EL (cell line): ENCODE measurements around the gene BMF.
A peak's percentile ranks its signal among the peaks of the same experiment; 100 is the strongest.

Source experiments
- DNase-seq: peaks from one replicate; pipeline ENCODE4 v3.0.0-alpha.2; 2016

BMF gene

DNA sequence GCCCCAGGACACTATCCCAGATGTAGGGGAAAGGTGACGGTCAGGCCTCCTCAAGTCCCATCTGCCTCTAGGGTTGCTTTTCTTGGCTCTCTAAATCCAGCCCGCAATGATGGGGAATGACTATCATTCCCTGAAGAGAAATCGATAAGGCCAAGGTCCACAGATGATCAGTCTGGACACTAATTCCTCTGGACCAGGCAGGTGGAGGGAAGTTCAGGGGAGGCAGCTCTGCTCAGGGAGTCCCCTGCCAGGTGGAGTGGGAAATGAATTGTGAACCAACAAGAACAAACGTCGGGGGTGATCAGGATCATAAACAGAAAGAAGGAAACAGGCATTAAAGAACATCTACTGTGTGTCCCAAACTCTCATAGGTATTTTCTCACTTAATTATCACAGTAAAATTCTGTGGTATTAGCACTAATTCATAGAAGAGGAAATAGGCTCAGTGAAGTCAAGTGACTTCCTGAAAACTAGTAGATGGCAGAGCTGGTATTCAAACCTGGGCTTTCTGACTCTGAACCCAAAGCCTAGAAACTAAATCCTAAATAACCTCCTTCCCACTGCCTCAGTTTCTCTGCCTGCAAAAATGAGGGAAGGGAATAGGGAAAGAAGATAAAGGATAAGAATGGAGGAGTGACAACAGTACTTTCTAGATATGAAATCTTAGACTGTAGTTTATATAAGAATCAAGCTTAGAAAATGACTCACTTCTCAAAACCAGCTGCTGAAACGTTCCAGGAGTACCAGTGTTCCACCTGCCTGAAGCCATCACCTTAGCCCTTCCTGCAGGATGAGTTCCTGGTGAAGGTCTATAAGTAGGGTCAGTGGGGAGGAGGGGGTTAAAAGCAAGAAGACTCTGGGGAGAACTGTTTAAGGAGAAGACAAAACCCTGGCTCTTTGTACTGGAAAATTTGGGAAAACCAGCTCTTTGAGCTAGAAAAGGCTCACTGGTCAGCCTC, 7.5 kb downstream of the BMF start:
- DNase-seq, result no peak

DNA sequence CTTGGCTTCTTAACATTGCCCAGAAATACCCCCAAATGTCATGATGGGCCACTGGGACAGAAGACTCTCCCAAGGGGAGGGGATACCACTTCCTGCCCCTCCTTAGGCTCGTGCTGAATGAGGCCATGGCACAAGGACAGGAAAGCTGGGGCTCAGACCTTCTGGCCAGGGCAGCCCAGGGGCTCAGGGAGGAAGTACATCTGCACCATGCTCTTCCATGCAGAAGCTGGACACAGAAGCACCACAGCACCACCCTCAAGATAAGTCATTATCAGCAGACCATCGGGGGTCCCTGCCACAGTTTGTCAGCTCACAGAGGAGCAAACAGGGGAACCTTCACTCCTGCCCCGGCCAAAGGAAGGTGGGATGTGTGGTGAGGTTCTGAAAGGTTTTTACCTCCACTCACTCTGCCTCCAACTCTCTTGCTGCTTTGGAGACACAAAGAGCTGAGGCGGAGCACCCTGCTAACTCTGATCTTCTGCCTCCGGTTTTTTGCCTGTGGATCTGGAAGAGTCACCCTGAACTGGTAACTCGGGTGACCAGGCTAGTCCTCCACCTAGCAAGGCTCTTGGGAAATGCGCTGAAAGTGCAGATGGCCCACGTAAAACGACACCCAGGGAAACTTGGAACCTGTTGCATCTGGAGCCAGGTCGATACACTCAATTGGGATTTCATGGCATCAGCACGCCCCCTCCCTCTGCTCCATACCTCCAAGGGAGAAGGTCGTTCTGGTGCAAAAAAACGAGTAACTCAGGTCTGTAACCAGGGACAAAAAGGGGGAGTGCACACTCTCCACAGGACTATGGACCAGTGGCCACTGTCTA, 8.3 kb downstream of the BMF start:
- peak; percentile 28 for DNase-seq

DNA sequence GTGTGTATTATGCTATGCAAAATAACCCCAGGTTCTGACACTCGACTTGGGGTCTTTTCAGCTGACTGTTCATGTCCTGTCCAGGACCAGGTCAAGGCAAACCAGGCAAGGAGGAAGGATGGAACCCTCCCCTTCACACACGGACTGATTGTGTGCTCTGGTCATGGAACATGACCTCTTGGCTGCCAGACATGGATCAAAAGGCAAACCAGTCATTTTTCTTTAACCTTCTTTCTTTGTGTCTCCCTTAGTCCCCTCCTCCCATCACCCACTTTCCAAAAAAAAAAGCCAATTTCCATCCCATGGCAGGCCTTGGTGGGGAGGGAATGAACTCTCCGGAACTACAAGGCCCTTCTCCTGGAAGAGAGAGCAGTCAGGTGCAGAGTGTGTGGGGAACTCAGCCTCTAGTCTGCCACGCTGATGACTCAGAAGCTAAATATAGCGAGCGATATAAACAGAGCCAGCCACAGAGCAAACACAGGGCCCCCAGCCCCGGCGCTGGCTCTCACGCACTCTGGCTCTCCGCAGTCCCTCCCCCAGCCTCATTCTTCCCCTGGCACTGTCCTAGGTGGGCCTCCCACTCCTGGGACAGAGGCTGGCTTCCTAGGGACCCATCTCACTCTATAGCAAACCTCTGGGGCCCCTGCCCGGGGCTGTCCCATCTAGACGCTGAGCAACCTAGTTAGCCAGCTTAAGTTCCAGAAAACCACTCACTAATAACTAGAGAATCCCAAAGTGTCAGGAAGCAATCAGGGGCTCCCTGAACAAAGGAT, 10.0 kb downstream of the BMF start:
- peak; percentile 90 for DNase-seq

DNA sequence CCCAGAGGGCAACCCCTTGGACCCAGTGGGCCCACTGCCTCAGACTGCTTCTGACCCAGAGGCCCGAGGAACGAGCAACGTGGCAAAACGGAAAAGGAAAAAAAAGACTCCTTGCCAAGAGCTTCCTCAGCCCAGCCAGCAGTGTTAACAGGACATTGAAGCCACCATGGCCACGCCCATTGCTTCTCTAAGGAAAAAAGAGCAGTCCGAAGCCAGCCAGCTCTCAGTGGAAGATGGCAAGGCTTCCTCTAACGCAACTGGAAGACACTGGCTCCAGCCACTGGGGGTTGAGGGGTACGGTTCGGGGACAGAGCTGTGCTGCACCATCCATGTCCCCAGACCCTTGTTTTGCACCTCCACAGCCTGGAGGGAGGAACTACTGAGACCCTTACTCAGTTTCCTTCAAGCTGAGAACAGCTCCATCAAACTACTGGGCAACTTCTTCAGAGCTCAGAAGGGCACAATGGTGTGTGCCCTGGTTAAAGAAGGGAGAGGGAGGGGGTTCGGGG, 10.7 kb downstream of the BMF start:
- no peak for DNase-seq

DNA sequence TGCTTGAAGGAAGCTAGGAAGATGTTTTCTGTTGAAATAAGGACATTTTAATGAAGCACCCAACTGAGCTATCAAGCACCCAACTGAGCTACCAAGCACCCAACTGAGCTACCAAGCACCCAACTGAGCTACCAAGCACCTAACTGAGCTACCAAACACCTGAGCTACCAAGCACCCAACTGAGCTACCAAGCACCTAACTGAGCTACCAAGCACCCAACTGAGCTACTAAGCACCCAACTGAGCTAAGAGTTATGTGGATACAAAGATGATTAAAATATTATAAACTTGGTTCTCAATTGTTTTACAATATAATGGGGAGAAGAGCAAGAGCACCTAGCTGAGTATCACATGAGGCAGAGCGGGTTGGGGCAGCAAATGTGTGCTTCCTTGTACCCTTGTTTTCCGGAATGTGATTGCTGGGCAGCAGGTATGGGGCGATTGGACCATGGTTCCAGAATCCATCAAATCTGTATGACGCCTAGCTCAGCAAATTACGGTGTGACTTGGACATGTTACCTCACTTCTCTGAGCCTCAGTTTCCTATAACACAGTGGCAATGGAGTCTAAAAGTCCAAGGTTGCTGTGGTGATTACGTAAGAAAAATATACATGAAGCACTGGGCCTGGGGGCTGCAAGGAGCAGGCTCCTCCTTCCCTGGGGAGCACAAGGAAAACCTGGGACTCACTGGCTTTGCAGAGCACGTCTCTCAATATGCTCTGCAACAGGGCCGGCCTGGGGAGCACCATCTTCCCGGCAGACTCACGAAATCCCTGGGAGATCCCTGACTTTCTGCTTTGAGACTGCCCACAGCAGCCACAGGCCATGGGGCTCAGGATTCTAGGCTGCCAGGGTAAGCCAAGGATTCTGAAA, 11.3 kb downstream of the BMF start:
- no peak for DNase-seq

DNA sequence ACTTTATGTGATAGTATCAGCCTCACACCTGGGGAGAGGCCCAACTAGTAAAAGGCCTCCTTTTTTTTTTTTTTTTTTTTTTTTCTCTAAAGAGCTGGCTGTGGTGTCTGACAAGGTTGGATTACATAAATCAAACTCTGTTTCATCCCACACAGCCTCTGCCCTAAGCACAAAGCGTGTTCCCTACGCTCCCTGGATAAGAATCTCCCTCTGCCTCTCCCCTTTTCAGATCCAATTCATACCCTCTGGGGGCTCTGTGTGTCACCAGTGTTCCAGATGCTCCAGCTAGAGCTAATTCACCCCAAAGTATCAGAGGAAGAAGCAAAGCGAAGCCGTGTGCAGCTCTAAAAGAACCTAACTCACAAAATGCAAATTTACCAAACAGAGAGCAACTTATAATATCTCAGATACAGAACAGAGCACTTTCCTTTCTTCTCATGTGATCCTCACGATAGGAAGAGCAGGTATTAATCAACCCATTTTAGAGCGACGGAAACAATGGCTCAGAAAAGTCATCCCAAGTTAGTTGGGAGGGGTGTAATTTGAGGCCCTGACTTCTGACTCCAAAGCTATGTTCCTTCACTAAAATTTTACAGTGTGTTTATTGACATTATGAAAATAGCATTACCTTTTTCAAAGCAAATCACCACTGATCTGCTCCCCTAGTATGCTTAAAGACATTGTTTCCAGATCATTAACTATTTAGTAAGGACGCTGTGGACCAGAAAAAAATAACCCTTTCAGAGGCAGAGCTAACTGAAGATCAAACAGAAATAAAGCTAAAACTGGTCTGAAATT, 12.4 kb downstream of the BMF start:
- DNase-seq, result no peak

DNA sequence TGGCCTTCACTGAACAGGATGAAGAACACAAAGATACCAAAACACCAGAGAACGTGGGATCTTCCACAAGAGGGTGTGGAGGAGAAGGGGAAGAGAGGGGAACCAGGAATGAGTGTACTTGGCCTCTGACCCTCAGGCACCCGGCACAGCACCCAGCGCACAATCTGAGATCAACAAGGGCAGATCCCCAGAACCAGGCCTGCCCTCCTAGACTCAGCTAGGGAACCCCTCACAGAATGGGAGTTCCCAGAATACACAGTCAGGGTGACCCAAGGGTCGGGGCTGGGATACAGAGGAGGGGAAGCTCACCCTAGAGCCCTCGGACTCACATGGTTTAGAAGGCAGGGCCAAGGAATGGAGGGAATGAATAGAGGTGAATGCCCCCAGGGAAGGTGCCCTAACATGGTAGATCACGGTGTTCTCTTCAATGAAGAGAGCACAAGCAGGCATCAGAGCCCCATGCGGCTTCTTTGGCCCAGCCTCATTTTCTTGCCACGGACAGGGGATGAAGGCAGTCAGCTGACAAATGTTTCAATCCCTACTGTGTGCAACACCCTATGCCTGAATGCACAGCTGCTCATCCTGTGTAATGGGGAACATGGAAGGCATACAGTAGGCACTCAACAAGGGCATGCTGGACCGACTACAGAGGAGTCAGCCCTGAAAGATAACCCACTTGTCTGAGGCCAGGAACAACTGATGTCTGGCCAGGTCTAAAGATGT, 13.1 kb downstream of the BMF start:
- no peak for DNase-seq

DNA sequence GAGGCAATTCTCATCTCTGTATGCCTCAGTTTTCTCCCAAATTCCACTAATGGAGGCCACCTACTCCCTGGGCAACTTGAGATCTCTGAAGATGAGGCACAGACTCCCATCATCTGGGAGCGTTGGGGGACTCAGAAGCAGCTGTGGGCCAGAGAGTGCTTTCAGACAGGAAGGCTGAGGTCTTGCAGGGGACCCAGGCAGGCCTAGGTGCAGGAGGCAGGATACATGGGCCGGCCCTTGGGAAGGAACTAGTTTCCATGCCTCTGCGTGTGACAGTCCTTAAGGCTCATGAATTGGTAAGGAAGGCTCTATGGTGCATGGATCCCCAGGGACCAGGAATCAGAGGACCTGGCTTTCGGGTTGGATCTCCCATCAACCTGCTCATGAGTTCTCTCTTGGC, 14.5 kb downstream of the BMF start:
- DNase-seq, result no peak

DNA sequence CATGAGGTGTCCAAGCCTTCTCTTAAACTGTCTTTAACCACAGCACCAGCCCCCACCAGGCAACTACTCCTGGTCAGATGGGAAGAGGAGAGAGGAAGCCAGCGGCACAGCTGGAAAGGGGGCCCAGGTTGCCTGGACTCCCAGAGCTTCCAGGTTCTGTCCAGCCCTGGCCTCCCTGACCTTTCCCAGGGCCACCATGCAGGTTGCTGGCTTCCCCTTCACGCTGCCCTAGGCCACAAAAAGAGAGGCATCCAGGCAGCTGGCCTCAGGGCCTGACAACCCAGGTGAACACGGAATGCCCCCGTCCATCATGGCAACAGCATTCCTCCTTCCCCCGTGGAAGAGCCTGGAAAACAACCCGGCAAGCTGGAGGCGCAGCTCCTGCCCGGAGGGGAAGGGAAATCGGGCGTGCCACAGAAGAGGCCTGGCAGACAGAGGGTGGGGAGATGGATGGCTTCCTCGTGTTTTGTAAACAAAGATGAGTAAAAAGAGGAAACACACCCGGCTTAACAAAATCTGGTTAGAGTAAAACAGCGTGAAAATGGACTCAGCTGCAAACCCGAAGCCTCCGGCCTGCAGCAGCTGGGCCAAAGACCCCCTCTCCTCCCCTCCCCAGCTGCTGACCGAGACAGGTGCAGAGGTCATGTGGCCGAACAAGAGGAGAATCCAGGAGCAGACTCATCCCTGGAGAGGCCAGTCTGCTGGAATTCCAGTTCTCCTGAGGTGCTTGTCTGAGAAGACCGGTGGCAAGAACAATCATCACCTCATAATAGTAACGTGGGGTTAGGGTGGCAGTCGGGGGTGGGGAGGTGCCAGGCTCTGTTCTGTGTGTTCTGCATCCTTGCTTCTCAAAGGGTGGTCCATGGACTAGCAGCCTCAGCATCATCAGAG, 15.5 kb downstream of the BMF start:
- no peak for DNase-seq

DNA sequence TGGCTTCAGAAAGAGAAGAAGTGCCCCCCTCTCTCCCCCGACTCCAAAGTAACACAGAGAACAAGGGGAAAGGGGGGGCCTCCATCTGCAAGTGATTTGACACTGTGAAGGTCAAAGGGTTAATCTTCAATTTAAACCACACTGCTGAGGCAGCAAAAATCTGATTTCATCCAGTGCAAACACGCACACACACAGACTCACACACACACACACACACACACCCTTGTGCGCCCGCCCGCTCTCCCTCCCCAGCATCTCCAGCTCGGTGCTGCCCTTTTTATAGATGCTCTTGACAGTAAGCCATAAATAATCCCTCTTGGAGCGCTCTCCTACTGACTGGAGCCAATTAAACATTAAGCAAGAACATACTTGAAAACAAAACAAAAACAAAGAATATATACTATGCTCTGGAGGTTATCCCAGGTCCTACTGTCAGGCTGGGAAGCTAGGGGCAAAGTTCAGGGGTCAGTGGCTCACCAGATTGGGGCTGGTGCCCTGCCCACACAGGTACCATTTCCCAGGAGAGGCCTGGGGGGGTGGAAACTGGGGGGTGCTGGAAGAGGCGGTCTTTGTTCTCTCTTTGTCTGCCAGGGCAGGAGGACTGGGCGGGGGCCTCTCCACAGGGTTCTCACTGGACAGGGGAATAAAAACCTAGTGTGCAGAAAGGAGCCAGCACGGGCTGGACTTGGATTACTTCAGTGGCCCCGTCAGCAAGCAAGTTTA, 16.3 kb downstream of the BMF start:
- DNase-seq, result peak; percentile 57

DNA sequence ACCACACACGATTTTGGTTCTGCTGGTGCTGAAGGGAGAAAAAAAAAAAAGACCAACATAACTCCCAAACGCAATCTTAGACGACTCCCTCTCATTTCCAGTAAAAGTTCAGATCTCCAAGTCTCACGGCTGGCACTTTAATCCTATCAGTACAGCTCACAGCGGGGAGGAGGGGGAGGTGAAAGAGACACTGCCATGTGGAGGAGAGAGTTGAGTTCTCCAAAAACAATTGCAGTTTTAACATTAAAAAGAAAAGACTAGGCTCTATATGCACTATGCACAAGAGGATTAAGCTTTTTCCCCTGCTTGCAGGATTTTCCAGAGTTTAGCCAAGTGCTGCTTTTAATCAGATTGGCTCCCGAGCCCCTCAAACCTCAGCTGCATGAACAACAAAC, 16.8 kb downstream of the BMF start:
- DNase-seq, result no peak

DNA sequence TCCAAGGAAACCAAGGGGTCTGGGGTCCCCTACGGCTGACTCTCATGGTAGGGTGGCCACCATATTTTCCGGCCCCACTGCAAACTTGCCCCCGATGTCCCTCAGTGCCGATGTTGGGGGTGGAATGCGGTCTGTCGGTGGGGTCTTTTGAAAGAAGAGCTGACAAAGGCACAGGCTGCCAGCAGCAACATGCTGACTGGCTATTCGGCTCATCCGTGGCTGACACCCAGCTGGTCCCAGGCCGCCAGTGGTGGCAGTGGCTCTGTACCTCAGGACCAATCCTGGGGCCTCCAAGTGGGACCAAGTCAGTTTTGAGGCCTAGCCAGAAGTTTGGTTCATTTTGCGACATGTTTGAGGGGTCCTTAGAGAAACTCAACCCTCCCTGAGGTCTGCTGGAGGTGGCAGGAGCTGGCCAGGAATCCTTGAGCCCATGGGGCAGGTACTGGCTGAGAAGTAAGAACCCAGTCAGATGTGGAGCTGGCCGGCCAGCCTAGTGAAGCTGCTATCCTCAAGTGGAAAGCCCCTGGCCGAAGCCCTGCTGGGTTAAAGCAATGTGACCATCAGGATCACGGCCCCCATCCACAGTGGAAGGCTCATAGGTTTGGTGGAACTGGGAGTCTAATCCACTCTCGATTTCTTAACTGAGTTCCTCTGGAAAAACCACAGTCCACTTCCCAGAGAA, 17.8 kb downstream of the BMF start:
- DNase-seq, result no peak

DNA sequence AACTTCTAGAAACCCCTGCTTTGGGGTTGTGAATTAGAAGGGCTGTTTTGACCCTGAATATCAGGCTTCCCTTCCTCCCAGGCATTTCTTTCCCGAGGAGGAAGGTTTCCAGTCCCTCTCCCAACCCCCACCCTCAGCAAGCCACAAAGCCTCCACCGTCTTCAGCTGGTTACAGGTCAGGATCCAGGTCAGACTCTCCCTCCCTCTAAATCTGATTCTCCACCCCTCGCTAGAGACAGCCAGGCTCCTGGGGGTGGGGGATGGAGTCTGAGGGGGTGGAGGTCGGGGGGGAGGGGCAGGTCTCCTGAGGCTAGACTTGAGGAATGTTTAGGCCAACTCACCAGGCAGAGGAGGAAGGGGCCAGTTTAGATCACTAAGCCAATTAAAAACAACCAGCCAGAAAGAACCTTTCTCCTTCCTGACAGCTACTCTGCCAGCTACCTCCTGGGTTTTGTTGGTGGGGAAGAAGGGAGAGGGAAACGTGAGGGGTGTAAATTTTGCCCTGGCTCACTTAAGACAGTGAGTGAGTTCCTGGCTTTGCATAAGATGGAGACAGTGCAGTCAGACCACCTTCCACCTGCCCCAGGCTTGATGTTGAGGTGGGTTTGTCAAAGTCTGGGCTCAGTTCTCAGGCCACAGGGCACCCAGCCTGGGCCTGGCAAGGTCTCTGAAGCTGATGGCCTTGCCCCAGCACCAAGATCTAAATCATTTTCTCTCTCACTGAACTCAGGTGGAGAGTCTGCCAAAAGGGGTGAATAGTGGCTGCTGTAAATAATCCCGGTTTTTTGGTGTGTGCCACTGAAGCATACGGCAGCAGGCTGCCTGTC, 19.5 kb downstream of the BMF start:
- DNase-seq, result peak; percentile 45

DNA sequence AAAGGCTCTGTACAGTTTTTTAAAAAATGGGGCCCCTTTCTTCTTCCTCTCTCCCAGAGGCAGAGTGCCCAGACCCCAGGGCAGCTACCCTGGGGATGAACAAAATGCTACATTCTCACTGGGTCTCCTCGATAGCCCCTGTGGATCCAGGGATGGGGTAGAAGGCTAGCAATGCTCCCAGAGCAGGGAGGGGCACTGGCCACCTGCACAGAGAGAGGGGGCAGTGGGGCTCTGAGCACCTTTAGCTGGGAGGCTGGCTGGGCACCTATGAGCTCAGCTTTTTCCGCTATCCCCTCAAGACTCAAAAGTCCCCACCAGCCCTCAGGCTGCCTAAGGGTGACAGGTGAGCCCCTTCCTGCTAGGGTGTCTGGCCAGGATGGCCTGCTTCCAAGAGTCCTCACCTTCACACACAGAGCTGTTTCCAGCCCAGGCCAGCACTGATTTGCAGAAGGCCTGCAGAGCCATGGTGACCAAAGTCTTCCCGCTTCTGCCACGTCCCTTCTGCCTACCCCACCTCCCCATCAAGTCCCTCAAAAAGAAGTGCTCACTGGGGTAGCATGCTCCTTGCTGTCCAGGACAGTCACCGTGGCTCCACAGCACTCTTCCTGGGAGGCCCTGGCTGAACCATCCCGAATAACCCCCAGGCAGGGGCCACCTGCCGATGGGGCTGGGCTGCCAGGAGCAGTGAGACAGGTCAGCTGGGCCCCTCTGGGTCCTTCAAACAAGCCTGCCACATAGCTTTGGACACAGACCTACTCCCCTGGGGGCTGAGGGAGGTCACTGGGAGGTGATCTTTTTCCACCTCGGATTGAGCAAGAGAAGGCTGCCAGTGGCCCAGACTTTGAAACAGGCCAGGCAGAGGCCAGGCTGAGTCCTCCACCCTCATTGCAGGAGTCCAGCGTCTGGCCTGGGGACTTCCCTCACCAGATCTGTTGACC, 20.4 kb downstream of the BMF start:
- no peak for DNase-seq

DNA sequence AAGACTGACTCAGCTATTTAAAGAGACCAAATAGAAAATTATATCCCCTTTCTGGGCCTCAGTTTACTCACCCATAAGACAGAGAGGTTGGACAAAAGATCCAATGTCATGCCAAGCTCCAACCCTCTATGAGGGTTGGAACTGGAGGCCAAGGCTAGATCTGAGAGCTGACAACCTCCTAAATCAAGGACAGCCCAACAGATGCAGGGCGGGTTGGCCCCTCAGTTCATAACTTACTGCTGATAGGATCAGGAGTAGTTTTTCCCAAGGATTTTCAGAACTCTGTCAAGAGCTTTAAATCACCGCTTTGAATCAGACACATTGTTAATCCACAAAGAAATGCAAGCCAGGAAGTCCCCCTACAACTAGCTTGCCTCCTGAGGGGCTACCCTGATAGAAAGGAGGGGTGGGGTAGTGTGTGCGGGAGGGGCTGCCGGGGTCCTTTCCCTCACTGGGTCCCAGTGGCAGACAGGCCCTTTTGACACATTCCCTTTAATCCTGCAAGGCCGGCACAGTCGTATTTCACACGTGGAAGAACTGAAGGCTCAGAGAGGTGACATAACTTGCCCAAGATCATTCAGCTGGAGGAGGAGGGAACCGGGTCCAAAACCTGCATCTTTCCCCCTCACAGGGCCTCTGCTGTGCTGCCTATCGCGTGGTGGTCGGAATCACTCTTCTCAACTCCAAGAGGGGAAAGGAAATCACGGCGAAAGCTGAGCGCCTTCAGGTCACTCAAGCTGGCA, 21.4 kb downstream of the BMF start:
- no peak for DNase-seq
